ENCODE data around the gene C4A. TPM values are rescaled to one million over a fixed set of nuclear protein-coding genes. Genes with fewer than 3 reads are reported as not detected.

C4A gene
- total and polyA plus RNA-seq, 2 of the 13 experiments (the other 11 are each of a cell fraction or from before 2014, with no cell fraction given): 165 to 478 TPM

GRCh38 chr6:31948753-31949413 lies 33.0 kb upstream of the C4A start:
- CTCF ChIA-PET (ENCODE audit: low intra/inter-chr PET ratio, low total read pairs): no interaction called here
- Histone ChIP-seq H3K9ac (ENCODE audit: insufficient read depth, low read depth, low read length) (no peak overlapping the region), H3K79me2 (ENCODE audit: insufficient read depth, low read length) (peaks cover 22% of the 10 kb centered on the region), H3K9me3 (ENCODE audit: low read length) (no peaks in the 10 kb centered on the region), H2AFZ (ENCODE audit: low read length) (no peak overlapping the region), H3K27ac (ENCODE audit: extremely low read length, insufficient read depth, low read length) (no peak overlapping the region), H3K27me3 (ENCODE audit: control insufficient read depth in 1 of 2, insufficient read depth in 2 of 2, low read length in 2 of 2) (no peaks in the 10 kb centered on the region; a peak in 1 of 5 replicates), H3K36me3 (replicated peaks in 1 of 2; ENCODE audit: control insufficient read depth in 1 of 2, insufficient read depth in 2 of 2, low read length in 2 of 2) (peaks cover 27 to 75% of the 10 kb centered on the region in 2 experiments), H4K20me1 (ENCODE audit: insufficient read depth, low read length) (no peaks in the 10 kb centered on the region), H3K4me1 (ENCODE audit: insufficient read depth, low read length) (peaks cover 62% of the 10 kb centered on the region), H3K4me2 (ENCODE audit: low read depth, low read length) (no peak overlapping the region), H3K4me3 (replicated peaks in 1 of 3; ENCODE audit: insufficient read depth in 1 of 3, low read depth in 2 of 3, low read length in 3 of 3) (no peak overlapping the region)
- no TSS peak for BruUV-seq (replicated peaks)
- FAIRE-seq (peak; percentile 18), ATAC-seq (no peak), DNase-seq (ENCODE audit: low spot score) (no peak)
- WGBS (ENCODE audit: low lambda C conversion rate): 98% methylated on average over 6 of the region's 6 CpGs
- in situ Hi-C loops (cut with HindIII; ENCODE audit: extremely low pct_ligation_motif_present, low pct_unique_long_range_greater_than_20kb) (loop anchor here (5.0 kb wide), 1 partner anchor 47 kb away; the partner anchor contains the start of gene ZBTB12), intact Hi-C loops (cut with micrococcal nuclease; ENCODE audit: unreplicated experiment) (no loop called here)
- POLR2A ChIA-PET: interaction anchor here (0.8 to 6.3 kb wide), 7 partner anchors 9 to 51 kb away, joined by 4 to 69 read pairs (median 6); partner anchors contain the start of genes C2, DXO, NELFE and SKIC2
- 0 out of 2 replicates have a peak, but pooled peaks have one; percentile 56 for TF ChIP-seq AKAP8 (CRISPR knock-in tag; IDR thresholded peaks at IDR 0.05)
- no peak for TF ChIP-seq RFX1 (IDR thresholded peaks at IDR 0.05)
- TF ChIP-seq POLR2G (IDR thresholded peaks at IDR 0.05; ENCODE audit: low read depth, low read length): peak; percentile 69
- no peak for TF ChIP-seq POLR2AphosphoS5 (IDR thresholded peaks at IDR 0.05; ENCODE audit: low read depth, low read length)
- no peak for TF ChIP-seq HNRNPUL1 (IDR thresholded peaks at IDR 0.05; ENCODE audit: low read depth, low read length)
- TF ChIP-seq ZNF687 (CRISPR knock-in tag; IDR thresholded peaks at IDR 0.05): peak; percentile 20; the same call in 1 of the 2 replicates
- 0 out of 2 replicates have a peak, but pooled peaks have one; percentile 12 for TF ChIP-seq SAP130 (CRISPR knock-in tag; IDR thresholded peaks at IDR 0.05; ENCODE audit: low read depth)
- TF ChIP-seq ARID2 (CRISPR knock-in tag; IDR thresholded peaks at IDR 0.05; ENCODE audit: borderline replicate concordance): 0 out of 2 replicates have a peak, but pooled peaks have one; percentile 54
- TF ChIP-seq RBFOX2 (IDR thresholded peaks at IDR 0.05; ENCODE audit: low read depth, low read length): peak; percentile 72
- no peak for TF ChIP-seq ZNF672 (CRISPR knock-in tag; IDR thresholded peaks at IDR 0.05)
- peak; percentile 65; the same call in 1 of the 2 replicates for TF ChIP-seq CEBPG (CRISPR knock-in tag; IDR thresholded peaks at IDR 0.05)
- TF ChIP-seq PBX3 (CRISPR knock-in tag; IDR thresholded peaks at IDR 0.05; ENCODE audit: borderline replicate concordance): no peak
- TF ChIP-seq REST (IDR thresholded peaks at IDR 0.05; ENCODE audit: borderline replicate concordance in 1 of 2, low read depth in 1 of 2, low read length in 2 of 2): no peak
- TF ChIP-seq AGO2 (optimal IDR thresholded peaks at IDR 0.05; ENCODE audit: low read depth, low read length): peak; percentile 54
- TF ChIP-seq RBM22 (optimal IDR thresholded peaks at IDR 0.05; ENCODE audit: low read length): peak; percentile 79
- no peak for TF ChIP-seq ZNF138 (CRISPR knock-in tag; IDR thresholded peaks at IDR 0.05; ENCODE audit: low read depth)

All from HepG2 (cell line).